ENCODE data around the gene HSD17B12. TPM values are rescaled to one million over a fixed set of nuclear protein-coding genes. Genes with fewer than 3 reads are reported as not detected.

The HSD17B12 gene
- total RNA-seq, 1 donor from 2014 or later: 83.6 TPM

GRCh38 chr11:43871051-43871450 is 190.5 kb downstream of the HSD17B12 start:
- no peak for TF ChIP-seq CTCF (IDR thresholded peaks at IDR 0.05; ENCODE audit: borderline replicate concordance)

GRCh38 chr11:43872995-43873394 is 192.5 kb downstream of the HSD17B12 start:
- no peak for TF ChIP-seq CTCF (IDR thresholded peaks at IDR 0.05; ENCODE audit: borderline replicate concordance)
- no peaks in the 10 kb centered on the region for H3K4me1 ChIP-seq
- no peak for DNase-seq
- peaks cover 63% of the 10 kb centered on the region for H3K27me3 ChIP-seq (ENCODE audit: low read depth)
- no peak overlapping the region for H3K27ac ChIP-seq (replicated peaks)
- H3K9me3 ChIP-seq (replicated peaks): no peaks in the 10 kb centered on the region
- H3K4me3 ChIP-seq: no peak overlapping the region
- no peaks in the 10 kb centered on the region for H3K36me3 ChIP-seq
- intact Hi-C loops (cut with micrococcal nuclease): no loop called here

More at GRCh38 chr11:43871051-43871450, 190.5 kb downstream of the HSD17B12 start:
- Histone ChIP-seq H3K4me3 (no peak overlapping the region), H3K9me3 (replicated peaks) (no peaks in the 10 kb centered on the region), H3K27ac (replicated peaks) (no peak overlapping the region), H3K4me1 (no peaks in the 10 kb centered on the region), H3K27me3 (ENCODE audit: low read depth) (peaks cover 48% of the 10 kb centered on the region), H3K36me3 (no peaks in the 10 kb centered on the region)
- DNase-seq: no peak
- intact Hi-C loops (cut with micrococcal nuclease): no loop called here

GRCh38 chr11:43874078-43874477 is 193.5 kb downstream of the HSD17B12 start:
- Histone ChIP-seq H3K27ac (replicated peaks) (no peak overlapping the region), H3K9me3 (replicated peaks) (no peaks in the 10 kb centered on the region), H3K27me3 (ENCODE audit: low read depth) (peaks cover 68% of the 10 kb centered on the region), H3K4me1 (no peaks in the 10 kb centered on the region), H3K36me3 (no peaks in the 10 kb centered on the region), H3K4me3 (no peak overlapping the region)
- no peak for TF ChIP-seq CTCF (IDR thresholded peaks at IDR 0.05; ENCODE audit: borderline replicate concordance)
- intact Hi-C loops (cut with micrococcal nuclease): no loop called here
- DNase-seq: no peak

GRCh38 chr11:43874738-43875137 is 194.2 kb downstream of the HSD17B12 start:
- Histone ChIP-seq H3K27ac (replicated peaks) (no peak overlapping the region), H3K9me3 (replicated peaks) (no peaks in the 10 kb centered on the region), H3K4me3 (no peak overlapping the region), H3K36me3 (no peaks in the 10 kb centered on the region), H3K4me1 (peaks cover under 1% of the 10 kb centered on the region), H3K27me3 (ENCODE audit: low read depth) (peaks cover 68% of the 10 kb centered on the region)
- intact Hi-C loops (cut with micrococcal nuclease): no loop called here
- no peak for DNase-seq
- no peak for TF ChIP-seq CTCF (IDR thresholded peaks at IDR 0.05; ENCODE audit: borderline replicate concordance)

- H3K4me1 ChIP-seq: peaks cover 25% of the 10 kb centered on the region
- no peaks in the 10 kb centered on the region for H3K9me3 ChIP-seq (replicated peaks)
- no peak for DNase-seq
- H3K36me3 ChIP-seq: peaks cover 27% of the 10 kb centered on the region
- intact Hi-C loops (cut with micrococcal nuclease): no loop called here
- H3K27me3 ChIP-seq (ENCODE audit: low read depth): peaks cover 29% of the 10 kb centered on the region
- H3K4me3 ChIP-seq: peak overlapping the region; percentile 98
- peak overlapping the region; percentile 83 for H3K27ac ChIP-seq (replicated peaks)
- TF ChIP-seq CTCF (IDR thresholded peaks at IDR 0.05; ENCODE audit: borderline replicate concordance): no peak
Observed at GRCh38 chr11:43879789-43880639, 199.5 kb downstream of the HSD17B12 start.

Data from left ventricle myocardium inferior (tissue), 1 donor.